GM23338 (cell line): Measurements from ENCODE around the gene SNCB. TPM values are rescaled to one million over a fixed set of nuclear protein-coding genes. Genes with fewer than 3 reads are reported as not detected.

ENCODE experiments used
- ATAC-seq: fragments of 200-7000 bp; cut with Tn5 transposase; 3 replicates; pipeline ENCODE4 v1.9.1; 2020
- DNase-seq: peaks from one replicate; pipeline ENCODE4 v3.0.0-alpha.2; 2015; ENCODE audit warnings: low spot score
- H2AFZ ChIP-seq: fragments of 200-600 bp; sonication (generic); 2 replicates; pipeline ENCODE4 v1.8.0; 2016; ENCODE audit warnings: antibody characterized with exemption, mild to moderate bottlenecking, moderate library complexity
- H3F3A ChIP-seq: fragments of 200-600 bp; sonication (generic); replicated peaks from 2 replicates; pipeline ENCODE4 v1.8.0; 2017; ENCODE audit warnings: antibody characterized with exemption, mixed run types, low read depth
- H3K27ac ChIP-seq: fragments of 200-600 bp; sonication (generic); 2 replicates; pipeline ENCODE4 v1.6.1; 2016; ENCODE audit warnings: low read depth
- H3K27me3 ChIP-seq: fragments of 200-600 bp; sonication (generic); 2 replicates; pipeline ENCODE4 v1.8.0; 2016; ENCODE audit warnings: mild to moderate bottlenecking, mixed run types, moderate library complexity; ENCODE audit not compliant: insufficient read depth
- H3K36me3 ChIP-seq: fragments of 200-600 bp; sonication (generic); 2 replicates; pipeline ENCODE4 v1.8.0; 2016; ENCODE audit warnings: mild to moderate bottlenecking; ENCODE audit not compliant: insufficient read depth
- H3K4me1 ChIP-seq: fragments of 200-600 bp; sonication (generic); 2 replicates; pipeline ENCODE4 v1.8.0; 2016; ENCODE audit warnings: mild to moderate bottlenecking, moderate library complexity; ENCODE audit not compliant: insufficient read depth
- H3K4me2 ChIP-seq: fragments of 200-600 bp; sonication (generic); 2 replicates; pipeline ENCODE4 v1.7.1; 2017; ENCODE audit warnings: mixed run types
- H3K4me3 ChIP-seq: fragments of 200-600 bp; sonication (generic); 2 replicates; pipeline ENCODE4 v1.6.1; 2016; ENCODE audit warnings: mixed run types
- H3K79me2 ChIP-seq: fragments of 200-600 bp; sonication (generic); replicated peaks from 2 replicates; pipeline ENCODE4 v1.8.0; 2017; ENCODE audit warnings: mild to moderate bottlenecking; ENCODE audit not compliant: insufficient read depth
- H3K9me2 ChIP-seq: fragments of 200-600 bp; sonication (generic); 2 replicates; pipeline ENCODE4 v1.8.0; 2017; ENCODE audit not compliant: insufficient read depth
- H4K20me1 ChIP-seq: fragments of 200-600 bp; sonication (generic); replicated peaks from 2 replicates; pipeline ENCODE4 v1.8.0; 2017; ENCODE audit warnings: mild to moderate bottlenecking; ENCODE audit not compliant: insufficient read depth
- H3K27ac Mint-ChIP-seq: 2 replicates; pipeline ENCODE4 v1.8.0; 2020; ENCODE audit warnings: inconsistent platforms, mild to moderate bottlenecking, moderate library complexity, mixed read lengths
- H3K27me3 Mint-ChIP-seq: 3 replicates; pipeline ENCODE4 v1.8.0; 2022; ENCODE audit warnings: low read depth, mild to moderate bottlenecking, moderate library complexity, mixed read lengths, inconsistent platforms; ENCODE audit not compliant: insufficient read depth, poor library complexity
- H3K36me3 Mint-ChIP-seq: 3 replicates; pipeline ENCODE4 v1.8.0; 2021; ENCODE audit warnings: low read depth, mild to moderate bottlenecking, inconsistent platforms, moderate library complexity, mixed read lengths
- H3K4me1 Mint-ChIP-seq: 3 replicates; pipeline ENCODE4 v1.8.0; 2020; ENCODE audit warnings: mild to moderate bottlenecking, inconsistent platforms, mixed read lengths
- H3K4me3 Mint-ChIP-seq: 3 replicates; pipeline ENCODE4 v1.8.0; 2021; ENCODE audit warnings: moderate library complexity, mild to moderate bottlenecking, inconsistent platforms, mixed read lengths
- H3K9me3 Mint-ChIP-seq: 3 replicates; pipeline ENCODE4 v1.8.0; 2020; ENCODE audit warnings: moderate library complexity, mild to moderate bottlenecking, inconsistent platforms, mixed read lengths
- CREB1 ChIP-seq: fragments of 250-450 bp; sonication (Bioruptor Pico); IDR thresholded peaks from 2 replicates; pipeline ENCODE4 v1.5.0; 2020; ENCODE audit warnings: low read depth, mild to moderate bottlenecking, moderate library complexity
- EZH2phosphoT487 ChIP-seq: fragments of 200-600 bp; sonication (generic); IDR thresholded peaks from one replicate; pipeline ENCODE4 v1.8.1; 2018; ENCODE audit warnings: antibody characterized with exemption; ENCODE audit not compliant: unreplicated experiment
- NANOG ChIP-seq: IDR thresholded peaks from 2 replicates; pipeline ENCODE4 v1.6.1; 2016; ENCODE audit warnings: antibody characterized with exemption, borderline replicate concordance
- STAT1 ChIP-seq: IDR thresholded peaks from one replicate; pipeline ENCODE4 v1.6.1; 2016; ENCODE audit warnings: antibody characterized with exemption; ENCODE audit not compliant: unreplicated experiment
- ZNF114 ChIP-seq: fragments of 250-450 bp; sonication (Bioruptor Pico); IDR thresholded peaks from 2 replicates; pipeline ENCODE4 v1.5.0; 2020; ENCODE audit warnings: mild to moderate bottlenecking, moderate library complexity
- ZNF331 ChIP-seq: fragments of 250-450 bp; sonication (Bioruptor Pico); IDR thresholded peaks from 2 replicates; pipeline ENCODE4 v1.5.0; 2020; ENCODE audit warnings: low read depth, mild to moderate bottlenecking, moderate library complexity
- polyA plus RNA-seq: library from polyadenylated mRNA; unstranded; fragments of >200 nt; fragmentation: Nextera tagmentation; extraction: Ambion mirVana; gene quantifications from 2 replicates; pipeline ENCODE4 v1.2.1, GENCODE V29; 2016
- total RNA-seq: library from RNA; depleted of rRNA; stranded (reverse); fragments of >200 nt; shearing (Covaris generic); gene quantifications from 2 replicates; pipeline ENCODE4 v1.2.3, GENCODE V29; 2014
- TF ChIP-seq, protein P1 (sequence below), 2 experiments: fragments of 200-600 bp in 1 of 2; sonication (generic) in 1 of 2; conservative IDR thresholded peaks; 2 replicates each; pipeline versions ENCODE4 v1.5.1 to v1.6.1; 2016 to 2017; ENCODE audit warnings: antibody characterized with exemption in 2 of 2, low read depth in 2 of 2, mild to moderate bottlenecking in 2 of 2, moderate library complexity in 1 of 2
- TF ChIP-seq, protein P2 (sequence below): fragments of 250-450 bp; sonication (Bioruptor Pico); IDR thresholded peaks from 2 replicates; pipeline ENCODE4 v1.5.0; 2020; ENCODE audit warnings: mild to moderate bottlenecking, moderate library complexity

The SNCB gene
- total and polyA plus RNA-seq, 2 experiments from 2014 or later = 3.6 to 13.5 TPM

- peaks cover 3% of the 10 kb centered on the region; the same call in 1 of the 3 replicates for H3K9me3 Mint-ChIP-seq
- Histone ChIP-seq H4K20me1 (no peaks in the 10 kb centered on the region), H2AFZ (peak overlapping the region; percentile 38), H3K4me1 (no peaks in the 10 kb centered on the region; the same call in 1 of the 2 replicates), H3K4me2 (no peak overlapping the region), H3K79me2 (no peaks in the 10 kb centered on the region), H3K27me3 (no peaks in the 10 kb centered on the region), H3K27ac (no peak overlapping the region), H3K9me2 (no peaks in the 10 kb centered on the region), H3F3A (0 out of 2 replicates have a peak, but pooled peaks cover 6% of the 10 kb centered on the region), H3K4me3 (no peak overlapping the region), H3K36me3 (no peaks in the 10 kb centered on the region)
- no peak overlapping the region; the same call in 2 of the 3 replicates for H3K4me3 Mint-ChIP-seq
- ATAC-seq = peak; percentile 82
- H3K4me1 Mint-ChIP-seq = peaks cover 16% of the 10 kb centered on the region
- peak; percentile 90 for DNase-seq
- H3K27me3 Mint-ChIP-seq = peaks cover 6% of the 10 kb centered on the region
- H3K27ac Mint-ChIP-seq = 0 out of 2 replicates have a peak overlapping the region, but pooled peaks have one; percentile 40
- no peaks in the 10 kb centered on the region for H3K36me3 Mint-ChIP-seq
- no peak for TF ChIP-seq ZNF331
- no peak for TF ChIP-seq EZH2phosphoT487
- TF ChIP-seq ZNF114 (CRISPR knock-in tag) = no peak
- TF ChIP-seq STAT1 = no peak
- TF ChIP-seq, protein P1, sequence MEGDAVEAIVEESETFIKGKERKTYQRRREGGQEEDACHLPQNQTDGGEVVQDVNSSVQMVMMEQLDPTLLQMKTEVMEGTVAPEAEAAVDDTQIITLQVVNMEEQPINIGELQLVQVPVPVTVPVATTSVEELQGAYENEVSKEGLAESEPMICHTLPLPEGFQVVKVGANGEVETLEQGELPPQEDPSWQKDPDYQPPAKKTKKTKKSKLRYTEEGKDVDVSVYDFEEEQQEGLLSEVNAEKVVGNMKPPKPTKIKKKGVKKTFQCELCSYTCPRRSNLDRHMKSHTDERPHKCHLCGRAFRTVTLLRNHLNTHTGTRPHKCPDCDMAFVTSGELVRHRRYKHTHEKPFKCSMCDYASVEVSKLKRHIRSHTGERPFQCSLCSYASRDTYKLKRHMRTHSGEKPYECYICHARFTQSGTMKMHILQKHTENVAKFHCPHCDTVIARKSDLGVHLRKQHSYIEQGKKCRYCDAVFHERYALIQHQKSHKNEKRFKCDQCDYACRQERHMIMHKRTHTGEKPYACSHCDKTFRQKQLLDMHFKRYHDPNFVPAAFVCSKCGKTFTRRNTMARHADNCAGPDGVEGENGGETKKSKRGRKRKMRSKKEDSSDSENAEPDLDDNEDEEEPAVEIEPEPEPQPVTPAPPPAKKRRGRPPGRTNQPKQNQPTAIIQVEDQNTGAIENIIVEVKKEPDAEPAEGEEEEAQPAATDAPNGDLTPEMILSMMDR (conservative IDR thresholded peaks at IDR 0.05; ENCODE audit: low read depth in 2 of 2) = peak; percentile 88 to 100
- TF ChIP-seq, protein P2, sequence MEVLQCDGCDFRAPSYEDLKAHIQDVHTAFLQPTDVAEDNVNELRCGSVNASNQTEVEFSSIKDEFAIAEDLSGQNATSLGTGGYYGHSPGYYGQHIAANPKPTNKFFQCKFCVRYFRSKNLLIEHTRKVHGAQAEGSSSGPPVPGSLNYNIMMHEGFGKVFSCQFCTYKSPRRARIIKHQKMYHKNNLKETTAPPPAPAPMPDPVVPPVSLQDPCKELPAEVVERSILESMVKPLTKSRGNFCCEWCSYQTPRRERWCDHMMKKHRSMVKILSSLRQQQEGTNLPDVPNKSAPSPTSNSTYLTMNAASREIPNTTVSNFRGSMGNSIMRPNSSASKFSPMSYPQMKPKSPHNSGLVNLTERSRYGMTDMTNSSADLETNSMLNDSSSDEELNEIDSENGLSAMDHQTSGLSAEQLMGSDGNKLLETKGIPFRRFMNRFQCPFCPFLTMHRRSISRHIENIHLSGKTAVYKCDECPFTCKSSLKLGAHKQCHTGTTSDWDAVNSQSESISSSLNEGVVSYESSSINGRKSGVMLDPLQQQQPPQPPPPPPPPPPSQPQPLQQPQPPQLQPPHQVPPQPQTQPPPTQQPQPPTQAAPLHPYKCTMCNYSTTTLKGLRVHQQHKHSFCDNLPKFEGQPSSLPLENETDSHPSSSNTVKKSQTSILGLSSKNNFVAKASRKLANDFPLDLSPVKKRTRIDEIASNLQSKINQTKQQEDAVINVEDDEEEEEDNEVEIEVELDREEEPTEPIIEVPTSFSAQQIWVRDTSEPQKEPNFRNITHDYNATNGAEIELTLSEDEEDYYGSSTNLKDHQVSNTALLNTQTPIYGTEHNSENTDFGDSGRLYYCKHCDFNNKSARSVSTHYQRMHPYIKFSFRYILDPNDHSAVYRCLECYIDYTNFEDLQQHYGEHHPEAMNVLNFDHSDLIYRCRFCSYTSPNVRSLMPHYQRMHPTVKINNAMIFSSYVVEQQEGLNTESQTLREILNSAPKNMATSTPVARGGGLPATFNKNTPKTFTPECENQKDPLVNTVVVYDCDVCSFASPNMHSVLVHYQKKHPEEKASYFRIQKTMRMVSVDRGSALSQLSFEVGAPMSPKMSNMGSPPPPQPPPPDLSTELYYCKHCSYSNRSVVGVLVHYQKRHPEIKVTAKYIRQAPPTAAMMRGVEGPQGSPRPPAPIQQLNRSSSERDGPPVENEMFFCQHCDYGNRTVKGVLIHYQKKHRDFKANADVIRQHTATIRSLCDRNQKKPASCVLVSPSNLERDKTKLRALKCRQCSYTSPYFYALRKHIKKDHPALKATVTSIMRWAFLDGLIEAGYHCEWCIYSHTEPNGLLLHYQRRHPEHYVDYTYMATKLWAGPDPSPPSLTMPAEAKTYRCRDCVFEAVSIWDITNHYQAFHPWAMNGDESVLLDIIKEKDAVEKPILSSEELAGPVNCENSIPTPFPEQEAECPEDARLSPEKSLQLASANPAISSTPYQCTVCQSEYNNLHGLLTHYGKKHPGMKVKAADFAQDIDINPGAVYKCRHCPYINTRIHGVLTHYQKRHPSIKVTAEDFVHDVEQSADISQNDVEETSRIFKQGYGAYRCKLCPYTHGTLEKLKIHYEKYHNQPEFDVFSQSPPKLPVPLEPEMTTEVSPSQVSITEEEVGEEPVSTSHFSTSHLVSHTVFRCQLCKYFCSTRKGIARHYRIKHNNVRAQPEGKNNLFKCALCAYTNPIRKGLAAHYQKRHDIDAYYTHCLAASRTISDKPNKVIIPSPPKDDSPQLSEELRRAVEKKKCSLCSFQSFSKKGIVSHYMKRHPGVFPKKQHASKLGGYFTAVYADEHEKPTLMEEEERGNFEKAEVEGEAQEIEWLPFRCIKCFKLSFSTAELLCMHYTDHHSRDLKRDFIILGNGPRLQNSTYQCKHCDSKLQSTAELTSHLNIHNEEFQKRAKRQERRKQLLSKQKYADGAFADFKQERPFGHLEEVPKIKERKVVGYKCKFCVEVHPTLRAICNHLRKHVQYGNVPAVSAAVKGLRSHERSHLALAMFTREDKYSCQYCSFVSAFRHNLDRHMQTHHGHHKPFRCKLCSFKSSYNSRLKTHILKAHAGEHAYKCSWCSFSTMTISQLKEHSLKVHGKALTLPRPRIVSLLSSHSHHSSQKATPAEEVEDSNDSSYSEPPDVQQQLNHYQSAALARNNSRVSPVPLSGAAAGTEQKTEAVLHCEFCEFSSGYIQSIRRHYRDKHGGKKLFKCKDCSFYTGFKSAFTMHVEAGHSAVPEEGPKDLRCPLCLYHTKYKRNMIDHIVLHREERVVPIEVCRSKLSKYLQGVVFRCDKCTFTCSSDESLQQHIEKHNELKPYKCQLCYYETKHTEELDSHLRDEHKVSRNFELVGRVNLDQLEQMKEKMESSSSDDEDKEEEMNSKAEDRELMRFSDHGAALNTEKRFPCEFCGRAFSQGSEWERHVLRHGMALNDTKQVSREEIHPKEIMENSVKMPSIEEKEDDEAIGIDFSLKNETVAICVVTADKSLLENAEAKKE (CRISPR knock-in tag) = no peak
- TF ChIP-seq NANOG = no peak
- TF ChIP-seq CREB1 = peak; percentile 49
Measured at GRCh38 chr5:176660860-176661641, 30.7 kb upstream of the SNCB start.
